Natural killer cell (primary cell): Measurements from ENCODE around the gene ZNF468. TPM values are rescaled to one million over a fixed set of nuclear protein-coding genes. Genes with fewer than 3 reads are reported as not detected.

ENCODE experiments used
- ATAC-seq, 3 donors: fragments of 150-1000 bp in 2 of 3; fragments of 200-7000 bp in 1 of 3; cut with Tn5 transposase; 1 replicate in 1 of 3; 2 replicates in 2 of 3; pipeline ENCODE4 v1.10.0; 2021; ENCODE audit warnings: mild to moderate bottlenecking in 2 of 3, moderate library complexity in 2 of 3
- DNase-seq, 2 donors: peaks; one replicate each; pipeline versions ENCODE4 v3.0.0 to v3.0.0-alpha.2; 2013 to 2021; ENCODE audit warnings: mixed read lengths in 1 of 2
- H3K27ac ChIP-seq: one replicate; pipeline ENCODE4 v1.5.1; 2013; ENCODE audit warnings: mild to moderate bottlenecking, low read length
- H3K27me3 ChIP-seq: one replicate; pipeline ENCODE4 v1.6.1; 2013; ENCODE audit warnings: low read length; ENCODE audit not compliant: control insufficient read depth, insufficient read depth
- H3K36me3 ChIP-seq: one replicate; pipeline ENCODE4 v1.6.1; 2013; ENCODE audit warnings: low read length; ENCODE audit not compliant: control insufficient read depth, insufficient read depth
- H3K4me1 ChIP-seq: one replicate; pipeline ENCODE4 v1.6.1; 2013; ENCODE audit warnings: low read length; ENCODE audit not compliant: control insufficient read depth, insufficient read depth
- H3K4me3 ChIP-seq: one replicate; pipeline ENCODE4 v1.5.1; 2013; ENCODE audit warnings: low read length
- H3K9me3 ChIP-seq: one replicate; pipeline ENCODE4 v1.6.1; 2013; ENCODE audit warnings: low read length; ENCODE audit not compliant: control insufficient read depth, insufficient read depth
- H3K27ac Mint-ChIP-seq, 2 donors: one replicate each; pipeline ENCODE4 v1.8.0; 2022; ENCODE audit warnings: mild to moderate bottlenecking in 2 of 2, mixed read lengths in 2 of 2, moderate library complexity in 1 of 2
- H3K27me3 Mint-ChIP-seq, 2 donors: one replicate each; pipeline ENCODE4 v1.8.0; 2022; ENCODE audit warnings: low read depth in 2 of 2, mixed read lengths in 2 of 2
- H3K36me3 Mint-ChIP-seq: one replicate; pipeline ENCODE4 v1.8.0; 2022; ENCODE audit warnings: mixed read lengths
- H3K4me1 Mint-ChIP-seq, 2 donors: one replicate each; pipeline ENCODE4 v1.8.0; 2022; ENCODE audit warnings: mixed read lengths in 2 of 2
- H3K4me3 Mint-ChIP-seq: one replicate; pipeline ENCODE4 v1.8.0; 2022; ENCODE audit warnings: mild to moderate bottlenecking, moderate library complexity, mixed read lengths
- H3K9me3 Mint-ChIP-seq, 2 donors: one replicate each; pipeline ENCODE4 v1.8.0; 2022; ENCODE audit warnings: mixed read lengths in 2 of 2
- CTCF ChIP-seq: fragments of 200-600 bp; IDR thresholded peaks from one replicate; pipeline ENCODE4 v1.8.0; 2022; ENCODE audit warnings: antibody characterized with exemption
- WGBS: methylation state at CpG from one replicate; pipeline ENCODE4 v1.1.7; 2013; ENCODE audit warnings: missing lambda C conversion rate; ENCODE audit not compliant: insufficient coverage; 5-methylcytosine and 5-hydroxymethylcytosine counted together
- intact Hi-C: fragments of 100-400 bp; cut with micrococcal nuclease; formaldehyde crosslinking; loops from one replicate; pipeline ENCODE4 v1.14.2; 2022
- total RNA-seq, 4 donors: library from RNA; stranded (reverse); fragments of 120-200 nt in 1 of 4; gene quantifications; one replicate each; pipeline versions ENCODE4 v1.2.3 to v1.2.4, GENCODE V29; 2013 to 2022

The ZNF468 gene
- total RNA-seq, 3 donors from 2014 or later (not counting 1 experiment from before 2014, with no cell fraction given) = 20.1 to 25.4 (median 24.1) TPM

- Histone ChIP-seq H3K4me3 (no peak overlapping the region), H3K27ac (peak overlapping the region; percentile 40), H3K36me3 (no peaks in the 10 kb centered on the region), H3K9me3 (no peaks in the 10 kb centered on the region), H3K4me1 (peaks cover 18% of the 10 kb centered on the region), H3K27me3 (no peaks in the 10 kb centered on the region)
- H3K36me3 Mint-ChIP-seq = no peaks in the 10 kb centered on the region
- ATAC-seq (no peak), DNase-seq (no peak)
- peaks cover 15 to 19% of the 10 kb centered on the region in 2 donors for H3K4me1 Mint-ChIP-seq
- whole genome bisulfite sequencing = 94% methylated on average over 15 of the region's 15 CpGs
- H3K27me3 Mint-ChIP-seq = no peaks in the 10 kb centered on the region
- no peaks in the 10 kb centered on the region for H3K9me3 Mint-ChIP-seq
- H3K27ac Mint-ChIP-seq = peak overlapping the region in 1 of 2 donors; percentile 90
- intact Hi-C loops = loop anchor here (5.0 kb wide), 1 partner anchor 44 kb away; no protein-coding TSS in a partner anchor
- H3K4me3 Mint-ChIP-seq = peak overlapping the region; percentile 93
- TF ChIP-seq CTCF = no peak
These were observed 40.7 kb upstream of the ZNF468 start for GRCh38 chr19:52898101-52898500.

- Mint-ChIP-seq H3K4me1 (peaks cover 22 to 25% of the 10 kb centered on the region in 2 donors), H3K36me3 (no peaks in the 10 kb centered on the region), H3K4me3 (peak within 1 kb of the TSS; percentile 93), H3K27me3 (no peaks in the 10 kb centered on the region), H3K27ac (peak within 1 kb of the TSS; percentile 85 to 90), H3K9me3 (no peaks in the 10 kb centered on the region)
- 3% methylated on average over 56 of the region's 56 CpGs for WGBS
- H3K27ac ChIP-seq = peak within 1 kb of the TSS; percentile 74
- ATAC-seq (peak; percentile 99 to 100 (median 100)), DNase-seq (peak; percentile 94 to 95)
- no peaks in the 10 kb centered on the region for H3K9me3 ChIP-seq
- no peaks in the 10 kb centered on the region for H3K27me3 ChIP-seq
- no peak for TF ChIP-seq CTCF
- no peaks in the 10 kb centered on the region for H3K36me3 ChIP-seq
- H3K4me3 ChIP-seq = peak within 1 kb of the TSS; percentile 80
- intact Hi-C loops = loop anchor here (1.0 to 5.0 kb wide), 3 partner anchors 25 to 45 kb away; partner anchors contain the start of genes ZNF468 and ZNF888
- H3K4me1 ChIP-seq = peaks cover 18% of the 10 kb centered on the region
These were observed 39.9 kb upstream of the ZNF468 start, which contains the start of gene ZNF320 for GRCh38 chr19:52897138-52897935. Gene ZNF320 (minus strand): TSS chr19:52897635. CDS start chr19:52890255, 7,380 bp downstream.

- Histone ChIP-seq H3K9me3 (no peaks in the 10 kb centered on the region), H3K27ac (peak overlapping the region; percentile 74), H3K27me3 (no peaks in the 10 kb centered on the region), H3K4me1 (peaks cover 18% of the 10 kb centered on the region), H3K4me3 (peak overlapping the region; percentile 80), H3K36me3 (no peaks in the 10 kb centered on the region)
- no peaks in the 10 kb centered on the region for H3K27me3 Mint-ChIP-seq
- intact Hi-C loops = loop anchor here (1.0 to 5.0 kb wide), 3 partner anchors 26 to 46 kb away; partner anchors contain the start of genes ZNF468 and ZNF888
- DNase-seq (peak in 1 of 2 donors; percentile 14), ATAC-seq (no peak)
- no peak for TF ChIP-seq CTCF
- peak overlapping the region; percentile 93 for H3K4me3 Mint-ChIP-seq
- no peaks in the 10 kb centered on the region for H3K9me3 Mint-ChIP-seq
- peaks cover 23 to 25% of the 10 kb centered on the region in 2 donors for H3K4me1 Mint-ChIP-seq
- peak overlapping the region; percentile 85 to 90 for H3K27ac Mint-ChIP-seq
- 52% methylated on average over 24 of the region's 24 CpGs for WGBS
- no peaks in the 10 kb centered on the region for H3K36me3 Mint-ChIP-seq
These were observed 39.2 kb upstream of the ZNF468 start for GRCh38 chr19:52896431-52897137.
